GM23248 (cell line): ENCODE data around the gene ANKRD11.

Source experiments
- EZH2 ChIP-seq: fragments of 200-600 bp; sonication (generic); IDR thresholded peaks from 2 replicates; pipeline ENCODE4 v1.6.1; 2018; ENCODE audit warnings: antibody characterized with exemption, mild to moderate bottlenecking; ENCODE audit not compliant: insufficient read depth, poor library complexity, severe bottlenecking
- EZH2phosphoT487 ChIP-seq: fragments of 200-600 bp; sonication (generic); IDR thresholded peaks from 2 replicates; pipeline ENCODE4 v1.6.1; 2018; ENCODE audit warnings: antibody characterized with exemption, moderate library complexity, mild to moderate bottlenecking, low read depth; ENCODE audit not compliant: insufficient read depth

- no peak for TF ChIP-seq EZH2phosphoT487
- TF ChIP-seq EZH2, result no peak
These were observed 216.5 kb downstream of the ANKRD11 start for GRCh38 chr16:89273741-89274472.
